ENCODE data around the gene KASH5.

KASH5 gene

GRCh38 chr19:49422407-49423070 lies 34.5 kb downstream of the KASH5 start:
- DNase-seq = peak; percentile 34

DNA sequence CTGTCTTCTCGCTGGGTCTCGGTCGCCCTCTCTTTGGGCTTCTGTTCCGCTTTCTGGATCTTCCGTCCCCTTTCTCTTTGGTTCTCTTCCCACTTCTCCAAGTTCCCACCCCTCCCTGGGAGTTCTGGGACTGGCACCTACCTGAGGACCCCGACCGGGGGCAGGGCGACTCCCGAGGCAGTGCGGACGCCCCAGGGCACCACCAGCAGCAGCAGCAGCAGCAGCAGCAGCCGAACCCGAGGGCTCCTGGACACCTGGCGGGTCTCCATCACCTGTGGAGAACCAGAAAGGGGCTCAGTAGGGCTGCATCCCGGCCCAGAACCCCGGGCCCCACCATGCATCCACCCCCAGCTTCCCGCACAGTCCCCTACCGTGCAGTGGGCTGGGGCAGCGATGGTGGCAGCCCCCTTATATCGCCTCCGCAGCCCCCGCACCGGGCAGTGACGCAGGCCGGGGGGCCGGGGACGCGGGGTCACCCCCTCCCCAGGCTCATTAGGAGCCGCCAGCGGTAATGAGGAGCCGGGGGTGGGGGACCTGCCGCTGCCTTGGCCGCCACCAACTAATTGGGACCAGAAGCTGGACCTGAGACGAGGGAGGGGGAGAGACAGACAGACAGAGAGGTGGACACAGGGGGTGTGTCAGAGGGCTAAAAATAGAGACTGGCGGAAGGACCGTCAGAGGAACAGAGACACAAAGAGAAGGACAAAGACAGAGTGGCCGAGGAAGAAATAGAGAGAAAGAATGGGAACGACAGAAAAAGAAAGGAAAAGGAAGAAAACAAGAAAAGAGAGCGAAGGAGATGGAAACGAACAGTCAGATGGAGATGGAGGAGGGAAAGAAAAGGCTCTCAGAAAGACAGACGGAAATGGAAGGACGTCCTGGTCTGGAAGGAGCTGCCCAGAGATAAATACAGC lies 35.3 kb downstream of the KASH5 start, which contains the start of gene PTH2:
Gene PTH2, minus strand, starts transcription at position 371 of the 914 bp plus-strand sequence. Its CDS starts 102 bp downstream, at position 269.
- no peak for DNase-seq

- DNase-seq = no peak
These were observed 35.9 kb downstream of the KASH5 start for GRCh38 chr19:49423985-49424303.

DNA sequence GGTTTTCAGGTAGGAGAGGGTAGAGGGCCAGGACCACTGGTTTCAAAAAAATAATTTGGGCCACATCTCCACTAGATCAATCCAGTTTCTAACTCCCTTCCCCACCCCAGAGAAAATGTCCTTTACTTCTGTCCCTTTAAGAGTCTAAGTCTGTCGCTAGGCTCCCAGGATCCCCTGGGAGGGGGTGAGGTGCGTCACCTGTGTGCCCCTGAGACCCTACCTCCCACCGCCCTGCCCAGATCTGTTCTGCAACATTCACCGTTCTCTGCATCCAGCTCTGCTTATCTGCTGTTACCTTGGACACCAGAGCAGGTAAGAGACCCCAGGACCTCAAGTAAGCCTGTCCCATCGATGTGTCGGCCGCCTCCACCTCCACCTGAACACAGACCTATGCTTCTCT lies 37.1 kb downstream of the KASH5 start, which contains the start of gene GFY:
Gene GFY, plus strand, starts transcription at position 211 of the 400 bp plus-strand sequence. CDS start 1,043 bp downstream, outside the sequence.
- DNase-seq = no peak

- DNase-seq = peak; percentile 36
These were observed 38.0 kb downstream of the KASH5 start for GRCh38 chr19:49425922-49426592.

DNA sequence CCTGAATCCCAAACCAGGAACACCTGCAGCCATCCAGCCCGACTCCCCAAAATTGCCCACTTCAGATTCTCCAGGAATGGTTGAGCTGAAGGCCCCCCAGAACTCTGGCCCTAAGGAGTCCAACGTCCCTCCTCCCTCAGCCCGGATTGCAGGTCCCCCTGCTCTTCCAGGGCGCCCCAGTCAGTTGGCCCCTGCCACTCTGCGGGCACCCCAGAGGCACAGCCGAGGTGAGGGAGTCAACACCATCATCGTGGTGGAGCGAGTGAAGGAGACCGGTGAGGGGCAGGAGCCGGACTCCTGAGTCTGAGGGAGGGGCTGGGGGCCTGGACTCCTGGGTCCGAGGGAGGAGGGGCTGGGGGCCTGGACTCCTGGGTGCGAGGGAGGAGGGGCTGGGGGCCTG lies 39.3 kb downstream of the KASH5 start:
- no peak for DNase-seq

DNA sequence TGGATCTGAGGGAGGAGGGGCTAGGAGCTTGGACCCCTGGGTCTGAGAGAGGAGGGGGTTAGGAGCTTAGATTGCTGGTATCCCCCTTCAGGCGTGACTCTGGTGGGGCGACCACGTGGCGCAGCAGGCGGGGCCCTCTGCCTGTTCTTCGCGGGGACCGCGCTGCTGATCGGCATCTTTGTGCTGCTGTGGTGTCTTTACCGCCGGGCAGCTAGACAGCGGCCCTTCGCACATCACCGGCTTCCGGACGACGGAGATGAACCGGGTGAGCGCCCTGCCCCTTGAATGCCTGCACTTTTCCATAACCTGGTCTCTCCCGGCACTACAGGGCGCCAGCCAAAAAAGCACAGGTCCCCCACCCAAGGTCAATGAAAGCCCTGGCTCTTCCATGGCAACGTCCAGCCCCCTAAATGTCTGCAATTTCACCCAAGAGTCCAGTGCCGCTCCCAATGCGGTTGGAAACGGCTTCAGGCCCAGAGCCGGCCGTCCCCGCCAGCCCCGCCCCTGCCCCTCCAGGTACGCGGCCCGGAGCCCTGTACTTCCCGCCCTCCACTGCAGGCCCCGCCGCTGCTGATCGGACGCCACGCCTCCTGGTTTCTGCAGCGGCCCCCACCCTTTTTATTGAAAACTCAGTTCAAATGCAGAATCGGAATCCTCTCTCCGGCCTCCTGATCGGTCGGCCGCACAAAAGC lies 40.0 kb downstream of the KASH5 start:
- DNase-seq = no peak

DNA sequence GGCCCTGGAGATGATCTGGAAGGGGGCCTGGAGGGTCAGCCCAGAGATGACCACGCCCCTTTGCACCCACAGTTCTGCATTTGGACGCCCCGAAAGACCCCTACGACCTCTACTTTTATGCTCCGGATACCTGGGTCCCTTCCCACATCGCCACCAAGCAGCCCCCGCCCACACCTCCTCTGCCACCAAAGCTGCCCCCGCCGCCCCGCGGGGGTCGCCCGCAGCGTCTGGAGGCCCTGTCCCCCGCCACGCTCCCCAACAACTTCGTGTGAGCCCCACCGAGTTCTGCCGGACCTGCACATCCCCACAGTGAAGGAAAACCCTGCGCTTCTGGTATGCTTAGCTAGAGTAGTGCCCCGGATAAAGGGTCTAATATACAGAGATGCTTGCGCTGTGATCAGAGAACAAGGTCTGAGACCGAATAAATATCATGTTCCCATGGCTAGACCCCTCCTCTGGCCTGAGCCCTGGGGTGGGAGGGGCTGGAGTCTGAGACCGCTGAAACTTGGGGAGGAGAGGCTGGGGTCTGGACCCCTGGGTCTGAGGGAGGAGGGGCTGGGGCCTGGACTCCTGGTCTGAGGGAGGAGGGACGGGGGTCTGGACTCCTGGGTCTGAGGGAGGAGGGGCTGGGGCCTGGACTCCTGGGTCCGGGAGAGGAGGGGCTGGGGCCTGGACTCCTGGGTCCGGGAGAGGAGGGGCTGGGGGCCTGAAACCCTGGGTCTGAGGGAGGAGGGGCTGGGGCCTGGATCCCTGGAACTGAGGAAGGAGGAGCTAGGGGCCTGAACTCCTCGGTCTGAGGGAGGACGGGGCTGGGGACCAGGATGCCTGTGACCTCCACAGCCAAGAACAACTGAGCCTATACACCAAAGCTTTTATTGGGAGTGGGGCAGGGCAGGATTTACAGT lies 40.8 kb downstream of the KASH5 start:
- DNase-seq = no peak

DNA sequence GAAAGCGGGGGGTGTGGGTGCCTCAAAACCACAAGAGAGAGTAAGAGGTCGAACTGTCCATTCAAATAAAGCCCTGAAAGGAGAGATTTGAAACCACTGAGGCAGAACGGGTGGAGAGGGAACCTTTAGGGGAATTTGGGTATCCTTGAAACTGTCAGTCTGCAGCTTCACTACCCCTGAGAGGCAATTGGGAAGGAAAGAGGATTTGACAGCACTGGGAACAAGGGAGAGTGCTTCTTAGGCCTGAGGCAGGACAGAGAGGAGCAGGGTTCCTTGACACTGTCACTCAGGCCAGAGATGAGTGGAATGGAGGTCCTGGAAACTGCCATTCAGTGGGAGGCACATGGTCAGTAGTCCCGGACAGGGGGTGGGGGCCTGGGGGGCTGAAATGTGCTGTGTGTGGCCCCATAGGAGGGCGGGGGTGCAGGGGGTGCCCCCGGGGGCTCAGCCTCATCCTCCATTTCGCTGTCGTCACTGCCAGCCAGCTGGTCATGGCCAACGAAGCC lies 42.2 kb downstream of the KASH5 start:
- DNase-seq = no peak

- peak; percentile 34 for DNase-seq
These were observed 42.8 kb downstream of the KASH5 start for GRCh38 chr19:49430678-49431329.

DNA sequence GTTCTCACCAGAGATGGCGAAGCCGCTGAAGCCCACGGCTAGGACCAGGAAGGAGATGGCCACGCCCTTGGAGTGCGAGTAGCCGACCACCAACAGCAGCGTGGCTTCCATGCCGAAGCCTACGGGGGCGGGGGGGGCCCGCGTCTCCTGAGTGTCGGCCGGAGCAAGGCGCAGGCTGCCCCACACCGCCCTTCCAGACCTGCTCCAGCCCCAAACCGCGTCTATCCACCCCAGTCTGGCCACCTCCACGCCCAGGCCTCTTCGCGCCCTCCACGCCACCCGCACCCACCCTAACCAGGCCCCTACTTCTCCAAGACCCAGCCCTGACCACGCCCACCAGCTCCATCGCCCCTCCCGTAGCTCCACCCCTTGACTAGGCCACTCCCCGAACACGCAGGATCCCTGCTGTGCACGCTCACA lies 43.3 kb downstream of the KASH5 start:
- peak; percentile 33 for DNase-seq

DNA sequence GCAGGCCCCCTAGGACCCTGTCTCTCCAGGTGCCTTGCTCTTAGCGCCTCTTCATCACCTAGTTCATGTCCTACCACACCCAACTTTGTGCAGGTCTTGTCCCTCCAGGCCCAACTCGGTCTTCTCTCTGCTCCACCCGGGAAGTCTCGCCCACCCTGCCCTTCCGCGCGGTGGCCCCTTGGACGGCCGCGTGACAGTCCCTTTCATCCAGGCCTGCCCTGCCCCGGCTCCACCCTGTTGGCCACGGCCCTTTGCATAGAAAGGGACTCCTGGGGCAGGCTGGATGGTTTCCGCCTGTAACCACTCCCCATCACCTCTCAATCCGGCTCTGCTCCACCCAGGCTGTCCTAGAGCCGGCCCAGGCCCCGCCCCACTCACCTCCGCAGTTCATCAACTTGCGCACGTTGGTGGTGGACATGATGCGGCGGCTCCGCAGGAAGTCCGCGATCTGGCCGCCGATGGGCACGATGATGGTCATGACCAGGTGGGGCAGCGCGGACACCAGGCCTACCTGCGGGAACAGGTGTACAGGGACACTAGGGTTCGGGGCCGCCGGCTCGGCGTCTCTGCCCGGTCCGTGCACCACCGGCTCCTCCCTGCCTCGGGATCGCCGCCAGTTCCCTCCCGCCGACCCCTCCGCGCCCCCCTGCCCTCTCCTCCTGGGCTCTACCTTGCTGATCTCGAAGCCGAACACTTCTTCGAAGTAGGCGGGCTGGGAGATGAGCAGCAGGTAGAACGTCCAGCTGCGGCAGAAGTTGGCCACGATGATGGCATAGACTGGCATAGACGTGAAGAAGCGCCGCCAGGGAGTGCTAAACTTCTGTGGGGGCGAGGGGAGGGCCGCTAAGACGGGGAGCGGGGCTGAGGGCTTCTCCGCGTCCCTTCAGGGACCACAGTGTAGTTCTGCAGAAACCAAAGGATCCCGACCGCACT lies 44.4 kb downstream of the KASH5 start:
- peak; percentile 30 for DNase-seq

GRCh38 chr19:49433240-49433901 lies 45.3 kb downstream of the KASH5 start:
- DNase-seq = no peak

- no peak for DNase-seq
These were observed 47.0 kb downstream of the KASH5 start for GRCh38 chr19:49434907-49435583.

GRCh38 chr19:49435670-49436069 lies 47.6 kb downstream of the KASH5 start:
- no peak for DNase-seq

DNA sequence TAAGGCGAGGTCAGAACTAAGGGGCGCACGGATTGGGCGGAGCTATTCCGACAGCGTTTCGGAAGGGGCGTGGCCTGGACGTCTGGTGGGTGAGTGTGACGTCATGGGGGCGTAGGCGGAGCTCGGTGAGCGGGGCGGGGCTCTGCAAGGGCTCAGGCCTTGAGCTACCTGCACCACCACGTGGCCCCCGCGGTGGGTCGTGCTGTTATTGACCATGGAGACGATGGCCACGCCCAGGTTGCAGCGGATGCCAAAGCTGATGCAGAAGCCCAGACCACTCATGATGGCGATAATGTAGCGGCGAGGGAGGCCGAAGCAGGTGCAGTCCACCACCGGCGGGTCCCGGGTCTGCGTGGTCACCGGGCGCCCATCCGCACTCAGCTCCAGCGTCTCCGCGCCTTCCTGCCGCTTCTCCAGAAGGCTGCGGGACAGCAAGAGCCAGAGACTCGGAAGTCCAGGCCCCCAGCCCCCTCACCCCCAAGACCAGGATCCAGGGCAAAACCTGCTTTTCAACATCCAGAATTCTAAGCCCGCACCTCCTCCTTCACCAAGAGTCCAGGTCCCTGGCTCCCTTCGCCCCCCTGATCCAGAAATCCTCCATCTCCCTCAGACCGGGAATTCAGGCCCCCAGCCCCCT lies 48.5 kb downstream of the KASH5 start:
- DNase-seq = peak; percentile 64

GRCh38 chr19:49437231-49437630 lies 49.2 kb downstream of the KASH5 start:
- no peak for DNase-seq

- DNase-seq = no peak
These were observed 50.2 kb downstream of the KASH5 start for GRCh38 chr19:49438261-49438660.

Data from stimulated activated CD4-positive, alpha-beta T cell treated with anti-CD3 and anti-CD28 coated beads, Interleukin-4, amount 100 ng/mL, for 1 hour (primary cell).